ENCODE measurements around the gene QRFP. TPM values are rescaled to one million over a fixed set of nuclear protein-coding genes. Genes with fewer than 3 reads are reported as not detected.

The QRFP gene
- total and polyA plus RNA-seq, 8 donors = not detected

DNA sequence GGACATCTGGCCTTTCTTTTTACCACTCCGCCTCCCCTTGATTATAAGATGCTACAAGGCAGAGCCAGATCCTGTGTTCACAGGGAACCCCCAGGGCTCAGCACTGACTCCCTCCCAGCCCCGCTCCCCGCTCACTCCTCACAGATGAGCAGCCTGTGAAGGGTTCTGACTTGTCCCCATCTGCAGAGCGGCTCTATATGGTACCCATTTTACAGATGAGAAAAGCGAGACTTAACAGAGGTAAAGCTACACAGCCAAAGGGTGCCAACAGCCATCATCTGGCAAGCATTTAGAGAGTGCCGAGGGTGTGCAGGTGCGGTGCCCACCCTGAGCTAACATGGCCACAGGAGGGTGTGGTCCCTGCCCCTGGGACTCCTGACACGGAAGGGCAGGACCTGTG lies 23.6 kb upstream of the QRFP start:
- Histone ChIP-seq H3K9me3 (no peaks in the 10 kb centered on the region), H3K27ac (no peak overlapping the region), H3K4me1 (no peaks in the 10 kb centered on the region), H3K4me3 (no peak overlapping the region), H3K27me3 (no peaks in the 10 kb centered on the region), H3K36me3 (no peaks in the 10 kb centered on the region)
- ATAC-seq = no peak
- 74 to 82% methylated on average over 8 of the region's 8 CpGs for WGBS, 2 donors
- intact Hi-C loops (cut with DNase I) = no loop called here
- FAIRE-seq = no peak
- no peak for DNase-seq
- TF ChIP-seq, protein P1, sequence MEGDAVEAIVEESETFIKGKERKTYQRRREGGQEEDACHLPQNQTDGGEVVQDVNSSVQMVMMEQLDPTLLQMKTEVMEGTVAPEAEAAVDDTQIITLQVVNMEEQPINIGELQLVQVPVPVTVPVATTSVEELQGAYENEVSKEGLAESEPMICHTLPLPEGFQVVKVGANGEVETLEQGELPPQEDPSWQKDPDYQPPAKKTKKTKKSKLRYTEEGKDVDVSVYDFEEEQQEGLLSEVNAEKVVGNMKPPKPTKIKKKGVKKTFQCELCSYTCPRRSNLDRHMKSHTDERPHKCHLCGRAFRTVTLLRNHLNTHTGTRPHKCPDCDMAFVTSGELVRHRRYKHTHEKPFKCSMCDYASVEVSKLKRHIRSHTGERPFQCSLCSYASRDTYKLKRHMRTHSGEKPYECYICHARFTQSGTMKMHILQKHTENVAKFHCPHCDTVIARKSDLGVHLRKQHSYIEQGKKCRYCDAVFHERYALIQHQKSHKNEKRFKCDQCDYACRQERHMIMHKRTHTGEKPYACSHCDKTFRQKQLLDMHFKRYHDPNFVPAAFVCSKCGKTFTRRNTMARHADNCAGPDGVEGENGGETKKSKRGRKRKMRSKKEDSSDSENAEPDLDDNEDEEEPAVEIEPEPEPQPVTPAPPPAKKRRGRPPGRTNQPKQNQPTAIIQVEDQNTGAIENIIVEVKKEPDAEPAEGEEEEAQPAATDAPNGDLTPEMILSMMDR (IDR thresholded peaks at IDR 0.05) = no peak

DNA sequence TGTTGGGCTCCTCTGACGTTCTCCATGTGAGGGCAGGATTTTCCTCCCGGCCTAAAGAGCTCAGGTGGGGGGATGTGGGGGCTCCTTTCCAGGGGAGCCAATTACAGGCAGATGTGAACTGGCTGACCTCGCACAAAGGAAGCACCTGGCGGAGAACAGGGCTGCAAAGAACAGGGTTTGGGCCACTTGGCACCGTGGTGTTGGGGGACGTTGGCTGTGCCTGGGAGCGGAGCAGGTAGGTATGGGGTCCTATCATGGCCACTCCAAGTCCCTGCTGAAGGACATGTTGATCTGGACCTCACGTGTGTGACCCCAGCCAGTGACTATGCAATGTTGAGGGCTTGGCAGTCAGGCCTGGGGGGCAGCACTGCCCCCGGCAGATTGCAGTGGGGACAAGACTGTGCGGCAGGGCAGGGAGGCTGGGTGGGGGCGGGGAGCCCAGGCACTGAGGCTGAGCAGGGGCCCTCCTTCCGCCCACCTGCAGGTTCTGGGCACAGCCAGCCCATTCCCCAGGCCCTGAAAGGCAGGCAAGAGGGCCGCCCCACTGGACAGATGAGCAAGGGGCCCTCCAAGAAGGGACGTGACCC lies 23.0 kb upstream of the QRFP start:
- DNase-seq = no peak
- FAIRE-seq = no peak
- 47 to 59% methylated on average over 14 of the region's 14 CpGs for WGBS, 2 donors
- Histone ChIP-seq H3K4me1 (no peaks in the 10 kb centered on the region), H3K36me3 (no peaks in the 10 kb centered on the region), H3K27me3 (no peaks in the 10 kb centered on the region), H3K9me3 (no peaks in the 10 kb centered on the region), H3K27ac (no peak overlapping the region), H3K4me3 (no peak overlapping the region)
- intact Hi-C loops (cut with DNase I) = no loop called here
- ATAC-seq = no peak
- TF ChIP-seq, protein P1 (IDR thresholded peaks at IDR 0.05) = no peak

DNA sequence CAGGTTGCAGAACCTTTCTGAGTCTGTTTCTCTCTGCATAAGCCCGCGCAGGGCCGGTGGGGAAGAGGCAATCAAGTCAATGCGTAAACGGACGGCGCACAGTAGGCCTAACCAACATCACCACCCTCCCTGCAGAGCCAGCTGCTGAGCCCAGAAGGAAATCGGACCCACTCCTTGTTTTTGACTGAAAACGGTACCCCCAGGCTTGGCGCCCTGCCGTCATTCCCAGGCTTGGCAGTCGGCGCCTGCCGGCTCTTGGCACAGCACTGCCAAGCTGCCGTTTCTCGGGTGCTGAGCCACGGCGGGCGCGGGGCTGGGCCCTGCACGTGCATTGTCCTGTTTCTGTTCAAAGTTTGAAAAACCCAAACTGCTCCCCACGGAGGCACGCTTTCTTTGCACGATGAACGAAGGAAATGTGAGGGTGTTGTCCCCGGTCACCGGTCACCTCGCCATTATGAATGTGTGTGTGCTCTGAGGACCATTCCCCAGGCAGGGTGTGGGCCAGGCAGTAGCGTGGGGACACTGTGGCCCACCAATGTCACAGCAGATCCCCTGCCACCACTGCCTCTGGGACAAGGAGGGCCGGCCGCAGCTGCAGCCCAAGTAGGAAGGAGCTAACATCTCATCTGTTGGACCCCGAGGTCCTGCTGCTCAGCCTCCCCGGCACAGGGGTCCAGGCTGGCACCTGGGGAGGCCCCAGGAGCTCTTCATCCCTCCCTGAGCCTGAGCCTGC lies 22.4 kb upstream of the QRFP start:
- Histone ChIP-seq H3K9me3 (no peaks in the 10 kb centered on the region), H3K4me1 (no peaks in the 10 kb centered on the region), H3K27me3 (no peaks in the 10 kb centered on the region), H3K4me3 (no peak overlapping the region), H3K36me3 (no peaks in the 10 kb centered on the region), H3K27ac (no peak overlapping the region)
- no peak for FAIRE-seq
- 53 to 62% methylated on average over 33 of the region's 33 CpGs for WGBS, 2 donors
- TF ChIP-seq, protein P1 (IDR thresholded peaks at IDR 0.05) = no peak
- ATAC-seq = no peak
- no peak for DNase-seq
- intact Hi-C loops (cut with DNase I) = no loop called here

DNA sequence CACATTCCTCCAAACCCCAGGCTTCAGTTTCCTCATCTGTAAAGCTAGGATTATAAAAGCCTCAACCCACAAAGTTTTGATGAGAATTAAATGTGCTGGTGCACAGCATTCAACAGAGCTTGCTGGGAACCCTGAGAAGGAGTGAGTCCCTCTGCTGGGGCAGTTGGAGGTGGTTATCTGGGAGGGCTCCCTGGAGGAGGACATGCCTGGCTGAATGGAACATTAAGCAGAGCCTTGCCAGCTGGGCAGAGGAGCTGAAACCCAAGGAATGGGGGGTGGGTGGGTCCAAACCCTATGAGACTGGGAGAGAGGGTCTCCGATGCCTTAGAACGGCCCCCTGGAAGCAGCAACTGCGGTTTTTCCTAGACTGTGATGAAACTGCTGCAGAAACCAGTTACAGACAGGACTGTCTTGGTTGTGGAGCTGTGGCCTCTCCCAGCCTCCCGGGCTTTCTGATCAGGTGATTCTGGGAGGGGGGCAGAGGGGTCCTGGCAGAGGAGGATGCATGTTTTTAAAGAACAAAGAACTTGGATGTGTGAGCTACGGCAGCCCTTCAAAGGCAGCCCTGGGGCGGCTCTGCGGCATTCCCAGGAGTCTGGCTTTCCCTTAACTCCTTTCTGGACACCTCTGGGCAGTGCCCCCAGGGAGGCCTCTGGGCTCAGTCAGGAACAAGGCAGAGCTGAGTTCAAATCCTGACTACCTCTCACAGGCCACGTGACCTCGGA lies 21.7 kb upstream of the QRFP start:
- WGBS, 2 donors = 41 to 54% methylated on average over 9 of the region's 9 CpGs
- H3K4me3 ChIP-seq = no peak overlapping the region
- no peaks in the 10 kb centered on the region for H3K27me3 ChIP-seq
- H3K9me3 ChIP-seq = no peaks in the 10 kb centered on the region
- H3K4me1 ChIP-seq = no peaks in the 10 kb centered on the region
- ATAC-seq = no peak
- H3K36me3 ChIP-seq = no peaks in the 10 kb centered on the region
- H3K27ac ChIP-seq = no peak overlapping the region
- no peak for FAIRE-seq
- intact Hi-C loops (cut with DNase I) = no loop called here
- TF ChIP-seq, protein P1 (IDR thresholded peaks at IDR 0.05) = no peak
- no peak for DNase-seq
